WI38 (cell line): ENCODE measurements around the gene NOS1AP.

ENCODE experiments used
- H3K4me3 ChIP-seq: 2 replicates; pipeline ENCODE4 v1.5.1; 2011; ENCODE audit warnings: low read depth, mild to moderate bottlenecking, control low read depth, low read length
- TF ChIP-seq, protein P1 (sequence below): IDR thresholded peaks from 2 replicates; pipeline ENCODE4 v1.5.1; 2012; ENCODE audit warnings: low read depth, mild to moderate bottlenecking, control low read depth, low read length

Gene NOS1AP

DNA sequence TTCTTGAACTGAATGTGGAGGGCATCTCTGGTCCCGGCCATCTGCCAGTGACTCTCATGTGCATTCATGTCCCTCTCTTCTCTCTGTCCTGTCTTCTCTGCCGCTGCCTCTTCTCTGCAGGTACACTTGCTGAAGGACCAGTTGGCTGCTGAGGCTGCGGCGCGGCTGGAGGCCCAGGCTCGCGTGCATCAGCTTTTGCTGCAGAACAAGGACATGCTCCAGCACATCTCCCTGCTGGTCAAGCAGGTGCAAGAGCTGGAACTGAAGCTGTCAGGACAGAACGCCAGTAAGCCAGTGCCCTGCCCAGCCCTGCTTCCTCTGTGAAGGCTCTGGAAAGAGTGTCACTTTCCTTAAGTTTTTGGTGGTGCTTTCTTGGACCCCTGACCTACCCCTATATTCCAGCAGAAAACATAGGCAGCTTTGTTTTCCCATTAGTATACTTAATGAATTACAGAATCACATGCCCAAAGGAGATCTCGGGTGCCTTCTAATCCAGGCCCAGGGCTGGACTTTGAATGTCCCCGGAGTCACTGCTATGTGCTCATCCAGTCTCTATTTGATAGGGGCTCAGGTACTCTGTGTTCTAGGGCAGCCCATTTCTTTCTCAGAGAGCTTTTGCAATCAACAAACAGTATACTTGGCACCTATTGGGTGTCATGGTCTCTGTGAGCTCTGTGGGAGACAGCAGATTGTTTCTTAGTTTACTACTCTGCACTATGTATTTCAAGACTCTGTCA is 296.0 kb downstream of the NOS1AP start:
- no peak overlapping the region for H3K4me3 ChIP-seq
- TF ChIP-seq, protein P1, sequence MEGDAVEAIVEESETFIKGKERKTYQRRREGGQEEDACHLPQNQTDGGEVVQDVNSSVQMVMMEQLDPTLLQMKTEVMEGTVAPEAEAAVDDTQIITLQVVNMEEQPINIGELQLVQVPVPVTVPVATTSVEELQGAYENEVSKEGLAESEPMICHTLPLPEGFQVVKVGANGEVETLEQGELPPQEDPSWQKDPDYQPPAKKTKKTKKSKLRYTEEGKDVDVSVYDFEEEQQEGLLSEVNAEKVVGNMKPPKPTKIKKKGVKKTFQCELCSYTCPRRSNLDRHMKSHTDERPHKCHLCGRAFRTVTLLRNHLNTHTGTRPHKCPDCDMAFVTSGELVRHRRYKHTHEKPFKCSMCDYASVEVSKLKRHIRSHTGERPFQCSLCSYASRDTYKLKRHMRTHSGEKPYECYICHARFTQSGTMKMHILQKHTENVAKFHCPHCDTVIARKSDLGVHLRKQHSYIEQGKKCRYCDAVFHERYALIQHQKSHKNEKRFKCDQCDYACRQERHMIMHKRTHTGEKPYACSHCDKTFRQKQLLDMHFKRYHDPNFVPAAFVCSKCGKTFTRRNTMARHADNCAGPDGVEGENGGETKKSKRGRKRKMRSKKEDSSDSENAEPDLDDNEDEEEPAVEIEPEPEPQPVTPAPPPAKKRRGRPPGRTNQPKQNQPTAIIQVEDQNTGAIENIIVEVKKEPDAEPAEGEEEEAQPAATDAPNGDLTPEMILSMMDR = no peak

DNA sequence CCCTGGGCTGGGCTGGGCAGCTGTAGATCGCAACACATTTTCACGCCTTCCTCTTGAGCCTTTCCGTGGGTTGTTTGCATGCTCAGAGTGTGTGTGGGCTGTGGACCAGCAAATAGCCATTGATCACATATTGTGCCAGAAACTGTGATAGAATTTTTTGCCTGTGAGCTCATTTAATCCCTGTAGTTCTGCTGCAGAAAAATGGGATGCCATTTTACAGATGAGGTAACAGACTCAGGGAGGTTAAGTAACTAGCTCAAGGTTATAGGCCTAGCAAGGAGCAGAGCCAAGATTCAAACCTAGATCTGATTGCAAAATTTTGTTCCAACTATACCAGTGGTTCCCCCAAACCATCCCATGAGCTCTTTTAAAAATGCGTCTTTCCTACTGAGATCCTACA is 296.7 kb downstream of the NOS1AP start:
- TF ChIP-seq, protein P1 = no peak
- no peak overlapping the region for H3K4me3 ChIP-seq

DNA sequence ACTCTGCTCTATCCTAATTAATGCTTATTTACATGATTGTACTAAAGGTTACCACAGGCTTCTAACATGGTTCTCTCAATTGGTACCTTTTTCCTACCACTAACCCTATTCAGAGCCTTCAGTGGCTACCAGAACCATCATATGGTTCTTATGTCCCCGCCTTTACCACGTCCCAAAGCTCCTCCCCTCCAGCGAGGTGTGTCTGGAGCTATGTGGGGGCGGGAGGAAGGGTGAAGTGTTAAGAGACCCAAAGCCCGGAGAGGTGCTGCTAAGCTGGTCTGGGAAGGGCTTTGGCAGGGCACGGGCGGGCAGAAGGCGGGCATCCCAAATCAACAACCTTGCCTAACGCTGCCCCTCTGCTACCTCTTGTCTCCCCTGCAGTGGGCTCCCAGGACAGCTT is 297.2 kb downstream of the NOS1AP start:
- H3K4me3 ChIP-seq = no peak overlapping the region

DNA sequence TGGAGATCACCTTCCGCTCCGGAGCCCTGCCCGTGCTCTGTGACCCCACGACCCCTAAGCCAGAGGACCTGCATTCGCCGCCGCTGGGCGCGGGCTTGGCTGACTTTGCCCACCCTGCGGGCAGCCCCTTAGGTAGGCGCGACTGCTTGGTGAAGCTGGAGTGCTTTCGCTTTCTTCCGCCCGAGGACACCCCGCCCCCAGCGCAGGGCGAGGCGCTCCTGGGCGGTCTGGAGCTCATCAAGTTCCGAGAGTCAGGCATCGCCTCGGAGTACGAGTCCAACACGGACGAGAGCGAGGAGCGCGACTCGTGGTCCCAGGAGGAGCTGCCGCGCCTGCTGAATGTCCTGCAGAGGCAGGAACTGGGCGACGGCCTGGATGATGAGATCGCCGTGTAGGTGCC is 297.6 kb downstream of the NOS1AP start:
- TF ChIP-seq, protein P1 = no peak
- no peak overlapping the region for H3K4me3 ChIP-seq

More for the DNA sequence above, 297.2 kb downstream of the NOS1AP start:
- TF ChIP-seq, protein P1 = no peak

DNA sequence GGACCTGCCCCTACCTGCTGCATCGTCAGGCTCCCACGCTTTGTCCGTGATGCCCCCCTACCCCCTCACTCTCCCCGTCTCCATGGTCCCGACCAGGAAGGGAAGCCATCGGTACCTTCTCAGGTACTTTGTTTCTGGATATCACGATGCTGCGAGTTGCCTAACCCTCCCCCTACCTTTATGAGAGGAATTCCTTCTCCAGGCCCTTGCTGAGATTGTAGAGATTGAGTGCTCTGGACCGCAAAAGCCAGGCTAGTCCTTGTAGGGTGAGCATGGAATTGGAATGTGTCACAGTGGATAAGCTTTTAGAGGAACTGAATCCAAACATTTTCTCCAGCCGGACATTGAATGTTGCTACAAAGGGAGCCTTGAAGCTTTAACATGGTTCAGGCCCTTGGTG is 298.3 kb downstream of the NOS1AP start:
- TF ChIP-seq, protein P1 = no peak

DNA sequence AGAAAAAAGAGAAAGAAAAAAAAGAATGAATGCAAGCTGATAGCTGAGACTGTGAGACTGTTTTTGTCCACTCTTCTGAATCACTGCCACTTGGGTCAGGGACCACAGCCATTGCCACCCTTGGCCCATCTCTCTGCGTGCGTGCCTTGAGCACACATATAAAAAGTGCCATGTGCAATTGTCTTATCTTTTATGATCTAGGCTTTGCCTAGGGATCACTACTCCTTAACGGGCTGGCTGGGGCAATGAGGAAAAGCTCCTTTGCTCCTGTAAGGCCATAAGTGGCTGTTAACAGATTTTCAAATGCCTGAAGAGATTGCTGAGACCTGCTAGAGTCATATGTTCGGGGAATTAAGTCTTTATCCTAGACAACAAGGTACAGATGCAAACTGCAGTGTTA is 299.0 kb downstream of the NOS1AP start:
- TF ChIP-seq, protein P1 = no peak
- no peak overlapping the region for H3K4me3 ChIP-seq

More for the DNA sequence above, 298.3 kb downstream of the NOS1AP start:
- no peak overlapping the region for H3K4me3 ChIP-seq

DNA sequence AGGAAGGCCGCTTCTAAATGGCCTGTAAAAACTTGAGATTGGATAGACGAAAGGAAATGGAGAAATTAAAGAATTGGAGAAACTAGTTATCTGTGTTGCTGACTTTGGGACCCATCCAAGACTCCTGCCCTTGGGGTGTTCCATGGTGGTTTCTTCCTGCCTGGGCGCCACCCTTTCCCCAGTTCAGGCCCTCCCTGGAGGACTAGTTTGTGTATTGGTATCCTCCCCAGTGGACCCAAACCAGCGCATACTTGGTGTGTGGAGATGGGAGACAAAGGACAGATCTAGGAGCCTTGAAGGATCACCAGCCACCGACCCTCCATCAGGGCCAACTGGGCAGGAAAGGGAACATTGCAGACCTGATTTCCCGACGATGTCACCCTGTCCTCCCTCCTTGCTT is 300.1 kb downstream of the NOS1AP start:
- no peak overlapping the region for H3K4me3 ChIP-seq

More for the DNA sequence above, 300.1 kb downstream of the NOS1AP start:
- TF ChIP-seq, protein P1 = no peak
